Panc1 (cell line): ENCODE measurements around the gene ITGB5. TPM values are rescaled to one million over a fixed set of nuclear protein-coding genes. Genes with fewer than 3 reads are reported as not detected.

ENCODE experiments used
- ATAC-seq: fragments of 200-7000 bp; cut with Tn5 transposase; 2 replicates; pipeline ENCODE4 v1.9.1; 2020; ENCODE audit warnings: mild to moderate bottlenecking, moderate library complexity
- BruUV-seq: library from RNA; stranded (reverse); fragments of 400-500 nt; replicated peaks from 2 replicates; lab custom pipeline; 2021; lab: Mats Ljungman, UMichigan
- CTCF ChIA-PET: fragments of 300-600 bp; sonication (Branson Sonifier 250); formaldehyde crosslinking; loops from one replicate; lab custom pipeline; 2022; ENCODE audit warnings: antibody characterized with exemption; lab: Charles Lee
- POLR2A ChIA-PET: fragments of 300-600 bp; sonication (Branson Sonifier 250); formaldehyde crosslinking; loops from one replicate; lab custom pipeline; 2022; ENCODE audit warnings: antibody characterized with exemption; lab: Charles Lee
- DNase-seq: peaks from one replicate; pipeline ENCODE4 v3.0.0-alpha.2; 2010; ENCODE audit warnings: low read depth, low spot score
- H3K27ac ChIP-seq: 2 replicates; pipeline ENCODE4 v1.5.1; 2011; ENCODE audit warnings: mild to moderate bottlenecking, low read length, inconsistent platforms
- H3K27me3 ChIP-seq: fragments of 200-500 bp; sonication (Bioruptor generic); 2 replicates; pipeline ENCODE4 v1.6.0; 2014; ENCODE audit warnings: low read length, inconsistent platforms; ENCODE audit not compliant: control insufficient read depth, insufficient read depth
- H3K36me3 ChIP-seq: fragments of 200-500 bp; sonication (Bioruptor generic); 2 replicates; pipeline ENCODE4 v1.5.1; 2014; ENCODE audit warnings: inconsistent platforms, mild to moderate bottlenecking, low read length, moderate library complexity; ENCODE audit not compliant: control insufficient read depth, insufficient read depth
- H3K4me1 ChIP-seq: 2 replicates; pipeline ENCODE4 v1.5.1; 2011; ENCODE audit warnings: inconsistent platforms, mild to moderate bottlenecking, low read length, moderate library complexity; ENCODE audit not compliant: control insufficient read depth, insufficient read depth
- H3K4me3 ChIP-seq, 2 experiments: 2 replicates each; pipeline ENCODE4 v1.5.1; 2011 to 2012; ENCODE audit warnings: low read depth in 2 of 2, low read length in 2 of 2, mild to moderate bottlenecking in 2 of 2, inconsistent platforms in 1 of 2, moderate library complexity in 1 of 2
- H3K9me3 ChIP-seq: fragments of 200-500 bp; sonication (Bioruptor generic); 2 replicates; pipeline ENCODE4 v1.5.1; 2014; ENCODE audit warnings: low read depth, mild to moderate bottlenecking, inconsistent platforms, low read length, moderate library complexity; ENCODE audit not compliant: control insufficient read depth, insufficient read depth
- CTCF ChIP-seq: fragments of 450-650 bp; IDR thresholded peaks from 2 replicates; pipeline ENCODE4 v1.5.1; 2017; ENCODE audit warnings: mild to moderate bottlenecking
- POLR2AphosphoS5 ChIP-seq: IDR thresholded peaks from 2 replicates; pipeline ENCODE4 v1.6.1; 2012; ENCODE audit warnings: mild to moderate bottlenecking, low read depth, low read length, moderate library complexity
- REST ChIP-seq, 2 experiments: IDR thresholded peaks; 2 replicates each; pipeline ENCODE4 v1.6.1; 2011 to 2012; ENCODE audit warnings: low read depth in 2 of 2, control low read depth in 1 of 2, low read length in 1 of 2, mild to moderate bottlenecking in 1 of 2, moderate library complexity in 1 of 2; ENCODE audit not compliant: insufficient read depth in 1 of 2
- SIN3A ChIP-seq: IDR thresholded peaks from 2 replicates; pipeline ENCODE4 v1.6.1; 2012; ENCODE audit warnings: low read depth, mild to moderate bottlenecking, low read length, moderate library complexity, borderline replicate concordance; ENCODE audit not compliant: insufficient read depth
- TCF7L2 ChIP-seq: IDR thresholded peaks from 2 replicates; pipeline ENCODE4 v1.6.1; 2011; ENCODE audit warnings: mild to moderate bottlenecking, low read depth, low read length, inconsistent platforms
- in situ Hi-C: cut with HindIII; loops from 2 replicates; pipeline ENCODE4 v1.10.0; 2016; ENCODE audit warnings: low sequenced_read_pairs, low pct_unique_long_range_greater_than_20kb
- intact Hi-C: fragments of 100-400 bp; cut with micrococcal nuclease; formaldehyde crosslinking; loops from one replicate; pipeline ENCODE4 v1.10.0; 2022; ENCODE audit not compliant: unreplicated experiment
- total RNA-seq: library from RNA; stranded (reverse); gene quantifications from one replicate; pipeline ENCODE4 v1.2.1, GENCODE V29; 2021; ENCODE audit not compliant: unreplicated experiment

Gene ITGB5
- total RNA-seq, 1 experiment from 2014 or later: 446 TPM

- Histone ChIP-seq H3K36me3 (peaks cover 6% of the 10 kb centered on the region; the same call in 1 of the 2 replicates), H3K9me3 (no peaks in the 10 kb centered on the region), H3K27ac (no peak overlapping the region), H3K4me3 (no peak overlapping the region), H3K27me3 (no peaks in the 10 kb centered on the region), H3K4me1 (no peaks in the 10 kb centered on the region)
- ChIA-PET CTCF (no interaction called here), POLR2A (interaction anchor here (0.6 kb wide), 1 partner anchor 14 kb away, joined by 4 read pairs; no protein-coding TSS in a partner anchor)
- ATAC-seq (peak; percentile 55; the same call in 1 of the 2 replicates), DNase-seq (no peak)
- TF ChIP-seq TCF7L2: no peak
- BruUV-seq: no TSS peak
- intact Hi-C loops: no loop called here
- in situ Hi-C loops: no loop called here
These were observed 139.8 kb downstream of the ITGB5 start for GRCh38 chr3:124747111-124747981.

- no TSS peak for BruUV-seq
- POLR2A ChIA-PET: no interaction called here
- CTCF ChIA-PET: no interaction called here
These were observed 141.4 kb downstream of the ITGB5 start for GRCh38 chr3:124745756-124746155.

GRCh38 chr3:124741027-124741426 is 146.1 kb downstream of the ITGB5 start:
- Histone ChIP-seq H3K9me3 (no peaks in the 10 kb centered on the region), H3K4me1 (no peaks in the 10 kb centered on the region), H3K4me3 (no peak overlapping the region), H3K36me3 (peaks cover 36% of the 10 kb centered on the region), H3K27me3 (no peaks in the 10 kb centered on the region), H3K27ac (no peak overlapping the region)
- no peak for TF ChIP-seq POLR2AphosphoS5
- in situ Hi-C loops (no loop called here), intact Hi-C loops (no loop called here)
- DNase-seq (no peak), ATAC-seq (no peak)
- ChIA-PET CTCF (no interaction called here), POLR2A (no interaction called here)
- no TSS peak for BruUV-seq

More at GRCh38 chr3:124745756-124746155, 141.4 kb downstream of the ITGB5 start:
- Histone ChIP-seq H3K36me3 (peaks cover 12% of the 10 kb centered on the region; the same call in 1 of the 2 replicates), H3K4me3 (no peak overlapping the region), H3K9me3 (no peaks in the 10 kb centered on the region), H3K27ac (no peak overlapping the region), H3K27me3 (no peaks in the 10 kb centered on the region), H3K4me1 (no peaks in the 10 kb centered on the region)
- no peak for TF ChIP-seq TCF7L2
- no peak for TF ChIP-seq SIN3A
- TF ChIP-seq POLR2AphosphoS5: no peak
- no peak for TF ChIP-seq CTCF
- in situ Hi-C loops: no loop called here
- no peak for DNase-seq
- intact Hi-C loops: no loop called here
- ATAC-seq: no peak

GRCh38 chr3:124731760-124732159 is 155.4 kb downstream of the ITGB5 start:
- Histone ChIP-seq H3K9me3 (no peaks in the 10 kb centered on the region), H3K36me3 (peaks cover 5% of the 10 kb centered on the region), H3K4me3 (no peak overlapping the region), H3K27me3 (no peaks in the 10 kb centered on the region), H3K4me1 (peaks cover 9% of the 10 kb centered on the region; the same call in 1 of the 2 replicates), H3K27ac (no peak overlapping the region)
- POLR2A ChIA-PET: interaction anchor here (0.6 to 0.7 kb wide), 2 partner anchors 46 to 126 kb away, joined by 4 to 5 read pairs; no protein-coding TSS in a partner anchor
- intact Hi-C loops: no loop called here
- TF ChIP-seq POLR2AphosphoS5 (no peak), CTCF (no peak), SIN3A (no peak), REST (IDR thresholded peaks at IDR 0.05; ENCODE audit: insufficient read depth in 1 of 2, low read depth in 2 of 2, low read length in 1 of 2) (no peak), TCF7L2 (no peak)
- in situ Hi-C loops: no loop called here
- CTCF ChIA-PET: no interaction called here
- BruUV-seq: no TSS peak
- DNase-seq: no peak
- ATAC-seq: no peak
